Right cardiac atrium (tissue), 5 donors: Measurements from ENCODE around the gene OVCH1. TPM values are rescaled to one million over a fixed set of nuclear protein-coding genes. Genes with fewer than 3 reads are reported as not detected.

ENCODE experiments used
- ATAC-seq, 2 donors: fragments of 200-7000 bp; cut with Tn5 transposase; one replicate each; pipeline versions ENCODE4 v1.8.0 to v1.9.1; 2020; ENCODE audit warnings: moderate library complexity in 2 of 2, mild to moderate bottlenecking in 1 of 2
- DNase-seq, 3 donors: peaks; one replicate each; pipeline ENCODE4 v3.0.0-alpha.2; 2020
- H3K27ac ChIP-seq: one replicate; pipeline ENCODE4 v1.5.1; 2013; ENCODE audit warnings: mild to moderate bottlenecking, low read length, control low read depth, moderate library complexity
- H3K27me3 ChIP-seq: one replicate; pipeline ENCODE4 v1.6.1; 2013; ENCODE audit not compliant: control insufficient read depth, insufficient read depth
- H3K4me1 ChIP-seq: one replicate; pipeline ENCODE4 v1.6.1; 2013; ENCODE audit warnings: low read length; ENCODE audit not compliant: control insufficient read depth, insufficient read depth
- H3K4me3 ChIP-seq: one replicate; pipeline ENCODE4 v1.5.1; 2013; ENCODE audit warnings: low read length, control low read depth
- H3K9me3 ChIP-seq: one replicate; pipeline ENCODE4 v1.6.1; 2013; ENCODE audit warnings: low read length; ENCODE audit not compliant: control insufficient read depth
- WGBS: extraction: QIAGEN DNeasy Blood & Tissue Kit; methylation state at CpG from one replicate; pipeline ENCODE4 v1.1.7; 2013; 5-methylcytosine and 5-hydroxymethylcytosine counted together
- intact Hi-C, 4 donors: fragments of 100-400 bp; cut with DNase I; formaldehyde crosslinking; loops; one replicate each; pipeline versions ENCODE4 v1.11.0 to v1.14.0; 2022 to 2023
- long read RNA-seq, 4 donors: library from polyadenylated mRNA; unstranded; transcript quantifications; one replicate each; pipeline ENCODE4 v2.0.0, GENCODE V29; 2020 to 2021
- polyA plus RNA-seq: library from polyadenylated mRNA; stranded (reverse); fragments of 200-250 nt; gene quantifications from one replicate; pipeline ENCODE4 v1.2.3, GENCODE V29; 2013
- total RNA-seq, 4 donors: library from RNA; stranded (reverse); fragmentation: NEBNext Ultra II Directional; extraction: Animal tissue kit (Norgen Biotek cat#: 25700); gene quantifications; one replicate each; pipeline ENCODE4 v1.2.1, GENCODE V29; 2021
- donor health status: healthy with polysubstance abuse.
- donor health status: DM: no; HTN: yes; CAD: no.
- donor health status: DM: no; HTN: no; CAD: no.
- donor health status: DM: no; HTN: yes; CAD: no; lungs with severe emphysema.
- donor health status: DM: yes; HTN: yes; CAD: no.

The OVCH1 gene, protein sequence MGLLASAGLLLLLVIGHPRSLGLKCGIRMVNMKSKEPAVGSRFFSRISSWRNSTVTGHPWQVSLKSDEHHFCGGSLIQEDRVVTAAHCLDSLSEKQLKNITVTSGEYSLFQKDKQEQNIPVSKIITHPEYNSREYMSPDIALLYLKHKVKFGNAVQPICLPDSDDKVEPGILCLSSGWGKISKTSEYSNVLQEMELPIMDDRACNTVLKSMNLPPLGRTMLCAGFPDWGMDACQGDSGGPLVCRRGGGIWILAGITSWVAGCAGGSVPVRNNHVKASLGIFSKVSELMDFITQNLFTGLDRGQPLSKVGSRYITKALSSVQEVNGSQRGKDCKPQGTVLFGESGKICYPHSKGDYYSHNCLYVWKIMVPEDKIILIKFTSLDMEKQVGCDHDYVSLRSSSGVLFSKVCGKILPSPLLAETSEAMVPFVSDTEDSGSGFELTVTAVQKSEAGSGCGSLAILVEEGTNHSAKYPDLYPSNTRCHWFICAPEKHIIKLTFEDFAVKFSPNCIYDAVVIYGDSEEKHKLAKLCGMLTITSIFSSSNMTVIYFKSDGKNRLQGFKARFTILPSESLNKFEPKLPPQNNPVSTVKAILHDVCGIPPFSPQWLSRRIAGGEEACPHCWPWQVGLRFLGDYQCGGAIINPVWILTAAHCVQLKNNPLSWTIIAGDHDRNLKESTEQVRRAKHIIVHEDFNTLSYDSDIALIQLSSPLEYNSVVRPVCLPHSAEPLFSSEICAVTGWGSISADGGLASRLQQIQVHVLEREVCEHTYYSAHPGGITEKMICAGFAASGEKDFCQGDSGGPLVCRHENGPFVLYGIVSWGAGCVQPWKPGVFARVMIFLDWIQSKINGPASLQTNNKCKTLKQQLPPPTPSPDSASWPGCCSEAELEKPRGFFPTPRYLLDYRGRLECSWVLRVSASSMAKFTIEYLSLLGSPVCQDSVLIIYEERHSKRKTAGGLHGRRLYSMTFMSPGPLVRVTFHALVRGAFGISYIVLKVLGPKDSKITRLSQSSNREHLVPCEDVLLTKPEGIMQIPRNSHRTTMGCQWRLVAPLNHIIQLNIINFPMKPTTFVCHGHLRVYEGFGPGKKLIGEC
- total RNA-seq = under 1 TPM; 0.11 to 0.20 (median 0.12) TPM
- 0.07 TPM for polyA plus RNA-seq
- long read RNA-seq, donor 1 = 0 reads
- long read RNA-seq, donor 2 = 0 reads
- long read RNA-seq, donor 3 = 0 reads
- long read RNA-seq, donor 4 = 0 reads

DNA sequence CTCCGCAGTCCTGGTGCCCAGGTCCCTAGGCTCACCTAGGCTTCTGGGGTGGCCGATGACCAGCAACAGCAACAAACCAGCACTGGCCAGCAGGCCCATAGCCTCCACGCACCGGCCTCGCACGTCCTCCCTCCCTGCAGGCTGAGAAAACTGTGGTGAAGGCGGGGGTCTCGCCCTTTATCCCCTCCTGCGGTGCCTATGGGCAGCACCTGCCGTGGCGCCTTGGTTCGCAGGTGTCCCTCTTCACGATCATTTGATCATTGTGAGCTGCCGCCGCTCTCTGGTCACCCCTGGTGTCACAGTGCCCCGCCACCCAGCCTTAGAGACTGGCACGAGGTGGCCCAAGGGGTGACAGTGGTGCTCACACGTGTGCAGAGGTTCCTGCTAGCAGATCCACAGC, at the start of gene OVCH1:
Gene OVCH1, minus strand, starts transcription at position 99 of the 400 bp plus-strand sequence. Its CDS starts 0 bp downstream, at position 99.
- H3K9me3 ChIP-seq = no peaks in the 10 kb centered on the region
- ATAC-seq (peak; percentile 13 to 43), DNase-seq (peak in 1 of 3 donors; percentile 36)
- no peaks in the 10 kb centered on the region for H3K4me1 ChIP-seq
- intact Hi-C loops = no loop called here
- 93% methylated on average over 18 of the region's 18 CpGs for WGBS
- no peak within 1 kb of the TSS for H3K27ac ChIP-seq
- no peaks in the 10 kb centered on the region for H3K27me3 ChIP-seq
- H3K4me3 ChIP-seq = no peak within 1 kb of the TSS

DNA sequence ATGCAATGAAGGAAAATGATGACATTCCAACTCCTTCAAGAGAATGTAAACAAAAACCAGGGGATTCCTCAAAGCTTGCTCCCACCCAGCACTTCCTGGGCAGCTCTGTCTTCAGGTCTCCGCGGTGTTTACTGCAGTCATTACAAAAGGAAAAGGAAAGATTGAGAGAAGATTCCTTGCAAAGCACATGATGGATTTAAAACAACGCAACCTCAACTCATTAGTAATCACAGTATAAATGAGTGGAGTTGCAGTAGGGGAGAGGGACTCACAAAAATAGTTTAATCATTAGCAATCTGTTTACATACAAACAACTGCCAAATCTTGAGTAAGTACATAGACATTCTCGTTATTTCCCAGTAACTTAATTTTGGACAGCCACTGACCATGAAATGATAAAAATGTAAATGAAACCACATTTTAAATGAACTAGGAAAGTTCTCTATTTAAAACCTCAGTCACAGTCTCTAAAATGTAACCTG, 49.7 kb upstream of the OVCH1 start:
- Histone ChIP-seq H3K27me3 (no peaks in the 10 kb centered on the region), H3K4me3 (no peak overlapping the region), H3K9me3 (no peaks in the 10 kb centered on the region), H3K4me1 (no peaks in the 10 kb centered on the region), H3K27ac (no peak overlapping the region)
- ATAC-seq (peak in 1 of 2 donors; percentile 18), DNase-seq (no peak)
- 65% methylated on average over 4 of the region's 4 CpGs for WGBS
- intact Hi-C loops = loop anchor here in 1 of 4 donors (10.0 kb wide), 1 partner anchor 338 kb away; no protein-coding TSS in a partner anchor

DNA sequence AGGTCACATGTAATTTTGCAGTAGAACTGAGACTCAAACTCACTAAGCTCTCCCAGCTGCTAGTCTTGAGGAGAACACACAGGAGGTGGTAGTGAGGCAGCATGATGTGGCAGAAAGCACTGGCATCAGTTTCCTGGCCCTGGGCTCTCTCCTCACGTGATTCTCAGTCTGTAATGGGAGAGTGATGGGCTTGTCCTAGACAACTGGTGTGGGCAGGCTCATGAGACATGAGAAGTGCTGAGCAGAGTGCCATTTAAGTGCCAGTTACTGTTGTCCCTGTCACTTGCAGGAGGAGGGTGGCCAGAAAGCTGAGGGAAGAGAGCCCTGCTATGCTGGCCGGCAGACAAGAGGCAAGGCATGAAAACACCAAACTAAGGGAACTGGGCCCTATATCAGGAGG, 48.5 kb upstream of the OVCH1 start:
- no peaks in the 10 kb centered on the region for H3K27me3 ChIP-seq
- no peaks in the 10 kb centered on the region for H3K9me3 ChIP-seq
- 68% methylated on average over 2 of the region's 2 CpGs for WGBS
- H3K4me3 ChIP-seq = no peak overlapping the region
- intact Hi-C loops = loop anchor here in 1 of 4 donors (10.0 kb wide), 1 partner anchor 339 kb away; no protein-coding TSS in a partner anchor
- ATAC-seq (peak; percentile 40 to 82), DNase-seq (peak in 1 of 3 donors; percentile 46)
- H3K27ac ChIP-seq = no peak overlapping the region
- H3K4me1 ChIP-seq = no peaks in the 10 kb centered on the region

DNA sequence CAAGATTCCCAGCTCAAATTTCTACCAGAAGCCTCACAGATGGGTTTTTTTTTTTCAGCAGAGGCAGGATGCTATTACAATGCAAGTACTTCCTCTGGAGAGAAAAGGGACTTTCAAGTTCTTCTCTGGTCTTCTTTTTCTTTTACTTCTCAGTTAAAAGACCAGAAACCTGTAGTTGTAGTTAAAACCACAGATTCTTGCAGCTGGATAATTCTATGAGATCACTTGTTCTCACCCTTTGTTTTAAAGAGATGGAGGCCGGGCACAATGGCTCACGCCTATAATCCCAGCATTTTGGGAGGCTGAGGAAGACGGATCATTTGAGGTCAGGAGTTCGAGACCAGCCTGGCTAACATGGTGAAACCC, 47.6 kb upstream of the OVCH1 start:
- no peaks in the 10 kb centered on the region for H3K9me3 ChIP-seq
- intact Hi-C loops = loop anchor here in 1 of 4 donors (10.0 kb wide), 1 partner anchor 340 kb away; no protein-coding TSS in a partner anchor
- WGBS = 89% methylated on average over 4 of the region's 4 CpGs
- no peak for DNase-seq
- H3K4me1 ChIP-seq = no peaks in the 10 kb centered on the region
- ATAC-seq = no peak
- no peaks in the 10 kb centered on the region for H3K27me3 ChIP-seq
- no peak overlapping the region for H3K4me3 ChIP-seq
- no peak overlapping the region for H3K27ac ChIP-seq

DNA sequence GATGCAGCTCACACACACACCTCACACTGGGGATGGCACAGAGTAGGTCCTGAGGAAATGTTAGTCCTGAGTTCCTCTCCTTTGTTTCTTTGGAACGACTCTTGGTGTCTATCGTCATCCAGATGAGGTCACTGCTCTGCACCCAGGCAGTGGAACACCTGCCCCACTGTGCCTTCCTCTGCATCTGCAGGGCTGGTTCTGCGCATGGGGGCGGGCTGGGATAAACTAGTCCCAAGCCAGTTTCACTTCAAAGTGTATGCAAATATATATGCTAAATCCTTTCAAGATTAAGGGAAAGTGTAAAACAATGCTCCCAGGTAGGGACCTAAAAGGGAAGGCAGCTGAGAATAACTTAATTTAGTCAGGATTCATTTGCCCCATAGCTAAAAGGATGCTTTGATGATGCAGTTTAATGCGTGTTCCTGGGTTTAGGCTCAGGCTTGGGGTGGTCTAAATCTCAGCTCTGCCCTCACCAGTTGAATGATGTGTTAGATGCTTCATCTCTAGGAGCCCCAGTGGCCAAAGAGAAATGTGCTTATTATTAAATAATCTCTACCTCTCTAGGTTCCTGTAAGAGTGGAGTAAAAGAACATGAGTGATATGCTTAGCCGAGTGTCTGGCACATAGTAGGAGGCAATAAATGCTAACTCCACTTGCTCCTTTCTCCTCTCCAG, 47.1 kb upstream of the OVCH1 start:
- H3K4me1 ChIP-seq = no peaks in the 10 kb centered on the region
- no peak overlapping the region for H3K4me3 ChIP-seq
- H3K27ac ChIP-seq = no peak overlapping the region
- DNase-seq (no peak), ATAC-seq (no peak)
- H3K9me3 ChIP-seq = no peaks in the 10 kb centered on the region
- intact Hi-C loops = loop anchor here in 1 of 4 donors (10.0 kb wide), 1 partner anchor 340 kb away; no protein-coding TSS in a partner anchor
- 83% methylated on average over 6 of the region's 6 CpGs for WGBS
- H3K27me3 ChIP-seq = no peaks in the 10 kb centered on the region

DNA sequence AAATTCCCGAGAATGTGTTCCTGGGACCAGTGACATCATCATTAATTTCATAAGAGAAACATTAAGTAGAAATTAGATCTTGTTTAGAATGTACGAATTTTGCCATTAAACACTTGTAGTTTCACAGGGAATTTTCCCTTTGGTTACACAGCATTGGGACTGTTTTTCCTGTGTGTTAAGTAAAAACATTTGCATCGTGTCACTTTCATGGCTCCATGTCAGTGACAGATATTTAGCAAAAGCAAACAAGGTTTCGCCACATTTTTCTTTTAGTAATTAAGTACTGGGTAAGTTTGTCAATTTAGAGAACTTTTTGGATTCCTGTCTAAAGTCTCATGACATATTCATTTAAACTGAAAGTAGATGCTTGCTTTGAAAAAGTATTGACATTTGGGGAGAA, 45.5 kb upstream of the OVCH1 start:
- DNase-seq (no peak), ATAC-seq (no peak)
- H3K27ac ChIP-seq = no peak overlapping the region
- intact Hi-C loops = loop anchor here in 1 of 4 donors (10.0 kb wide), 1 partner anchor 342 kb away; no protein-coding TSS in a partner anchor
- no peaks in the 10 kb centered on the region for H3K9me3 ChIP-seq
- peak overlapping the region; percentile 45 for H3K4me3 ChIP-seq
- H3K27me3 ChIP-seq = no peaks in the 10 kb centered on the region
- no peaks in the 10 kb centered on the region for H3K4me1 ChIP-seq
- 54% methylated on average over 4 of the region's 4 CpGs for WGBS

DNA sequence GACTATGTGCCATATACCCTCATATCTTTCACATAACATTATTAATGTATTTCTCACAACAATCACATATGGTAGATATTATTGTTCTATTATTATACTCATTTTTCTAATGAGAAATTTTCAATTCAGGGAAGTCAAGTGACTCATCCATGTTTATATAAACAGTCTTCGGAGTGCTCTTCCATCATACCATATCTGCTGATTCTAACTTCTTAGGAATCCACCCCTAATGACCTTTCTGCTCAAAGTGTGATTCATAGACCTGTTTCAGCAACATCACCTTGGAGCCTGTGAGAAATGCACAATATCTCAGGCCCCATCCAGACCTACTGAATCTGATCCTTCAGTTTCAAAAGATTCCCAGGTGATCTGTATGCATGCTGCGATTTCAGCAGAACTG, 39.8 kb upstream of the OVCH1 start:
- 79% methylated on average over 2 of the region's 2 CpGs for WGBS
- DNase-seq (no peak), ATAC-seq (no peak)
- Histone ChIP-seq H3K4me1 (no peaks in the 10 kb centered on the region), H3K9me3 (no peaks in the 10 kb centered on the region), H3K27ac (no peak overlapping the region), H3K27me3 (no peaks in the 10 kb centered on the region), H3K4me3 (no peak overlapping the region)
- intact Hi-C loops = no loop called here

DNA sequence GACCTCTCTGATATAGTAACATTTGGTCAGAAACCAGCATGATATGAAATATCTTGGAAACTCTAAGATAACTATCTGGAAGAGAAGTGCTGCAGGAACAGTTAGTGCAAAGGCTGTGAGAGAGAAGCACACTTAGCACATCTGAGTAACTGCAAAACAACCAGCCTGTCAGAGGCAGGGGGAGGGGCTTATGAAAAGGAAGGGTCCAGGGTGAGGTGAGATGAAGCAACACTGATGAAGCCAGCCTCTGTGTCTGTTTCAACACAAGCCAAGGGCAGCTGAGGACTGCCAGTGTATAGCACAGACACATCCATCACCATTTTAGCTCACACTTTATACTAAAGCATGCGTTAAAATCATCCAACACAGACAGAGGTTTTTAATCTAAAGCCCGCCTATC, 37.4 kb upstream of the OVCH1 start:
- H3K4me3 ChIP-seq = no peak overlapping the region
- H3K4me1 ChIP-seq = no peaks in the 10 kb centered on the region
- DNase-seq (no peak), ATAC-seq (no peak)
- intact Hi-C loops = no loop called here
- H3K9me3 ChIP-seq = no peaks in the 10 kb centered on the region
- no peak overlapping the region for H3K27ac ChIP-seq
- H3K27me3 ChIP-seq = no peaks in the 10 kb centered on the region
- WGBS = 97% methylated on average over 2 of the region's 2 CpGs

DNA sequence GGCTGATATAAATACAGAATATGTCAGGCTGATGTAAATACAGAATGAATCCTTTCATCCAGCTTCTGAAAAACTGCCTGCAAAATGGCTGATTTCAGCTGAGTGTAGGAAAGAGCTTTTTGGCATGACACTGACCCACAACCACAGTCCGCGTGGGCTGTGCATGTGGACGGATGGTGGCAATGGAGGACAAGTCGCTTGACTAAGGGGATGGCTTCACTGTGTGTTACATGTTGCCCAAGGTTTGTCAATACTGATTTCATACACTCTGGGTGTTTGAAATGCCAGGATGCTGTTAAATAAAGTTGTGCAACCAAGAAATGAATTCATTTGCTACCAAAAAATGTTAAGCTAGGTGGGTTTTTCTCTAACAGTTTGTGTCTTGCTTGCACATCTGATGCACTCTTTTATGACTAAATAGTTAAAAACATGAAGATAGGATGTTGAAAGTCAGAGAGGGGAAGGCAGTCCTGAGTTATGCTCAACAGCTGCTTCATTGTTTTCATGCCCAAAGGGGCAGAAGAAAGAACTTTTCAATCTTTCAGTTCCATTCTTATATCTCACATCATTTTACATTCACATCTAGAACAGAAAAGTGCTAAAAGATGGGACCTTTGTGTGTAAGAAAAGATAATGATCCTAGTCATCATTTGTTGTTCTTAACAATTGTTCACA, 36.5 kb upstream of the OVCH1 start:
- no peak for ATAC-seq
- intact Hi-C loops = no loop called here
- no peaks in the 10 kb centered on the region for H3K4me1 ChIP-seq
- no peaks in the 10 kb centered on the region for H3K9me3 ChIP-seq
- WGBS = 39% methylated on average over 4 of the region's 4 CpGs
- no peak for DNase-seq
- H3K27me3 ChIP-seq = no peaks in the 10 kb centered on the region
- no peak overlapping the region for H3K27ac ChIP-seq
- no peak overlapping the region for H3K4me3 ChIP-seq

DNA sequence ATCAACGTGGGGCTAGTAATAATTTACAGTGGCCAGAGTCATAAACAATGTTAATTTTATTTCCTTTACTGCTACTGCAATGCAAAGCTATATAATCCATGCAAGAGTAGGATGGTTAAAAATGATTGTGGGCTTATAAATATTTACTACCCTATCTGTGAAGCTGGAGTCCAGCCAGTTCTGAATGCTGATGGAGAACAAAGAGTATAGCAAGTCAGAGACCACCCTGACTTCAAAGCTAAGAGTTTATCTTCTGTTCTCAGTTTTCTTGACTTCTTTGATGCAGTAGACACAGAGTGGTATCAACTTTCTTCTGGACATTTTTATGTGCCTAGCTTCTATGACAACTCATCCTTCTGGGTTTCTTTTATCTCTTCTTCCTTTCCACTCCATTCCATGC, 34.0 kb upstream of the OVCH1 start:
- H3K9me3 ChIP-seq = no peaks in the 10 kb centered on the region
- no peak overlapping the region for H3K27ac ChIP-seq
- no peak overlapping the region for H3K4me3 ChIP-seq
- no peak for ATAC-seq
- WGBS = 73% methylated on average over 1 of the region's 1 CpG
- DNase-seq = no peak
- H3K27me3 ChIP-seq = no peaks in the 10 kb centered on the region
- no peaks in the 10 kb centered on the region for H3K4me1 ChIP-seq
- intact Hi-C loops = no loop called here
